Gastrocnemius medialis (tissue), 4 donors: ENCODE measurements around the gene USP17L11. TPM values are rescaled to one million over a fixed set of nuclear protein-coding genes. Genes with fewer than 3 reads are reported as not detected.
"Not testable (repeated sequence)": the region's sequence is repeated elsewhere in the genome, so short reads cannot be mapped to it uniquely, and the experiment has no call there.

Experiments
- ATAC-seq, 2 donors: fragments of 150-250 bp; one replicate each; pipeline ENCODE4 v1.9.1; 2016
- DNase-seq, 2 donors: peaks; one replicate each; pipeline ENCODE4 v3.0.0-alpha.2; 2019
- H3K27ac ChIP-seq, 4 donors: fragments of 200-600 bp; sonication (generic); 1 replicate in 1 of 4; 2 replicates in 3 of 4; pipeline ENCODE4 v1.5.1; 2016 to 2018; ENCODE audit warnings: mild to moderate bottlenecking in 2 of 4, moderate library complexity in 1 of 4
- H3K27me3 ChIP-seq, 3 donors: fragments of 200-600 bp; sonication (generic) in 2 of 3; 1 replicate in 1 of 3; 2 replicates in 2 of 3; pipeline versions ENCODE4 v1.5.1 to v1.6.0; 2016 to 2019; ENCODE audit warnings: mild to moderate bottlenecking in 1 of 3, moderate library complexity in 1 of 3
- H3K36me3 ChIP-seq, 2 donors: fragments of 200-600 bp; sonication (generic) in 1 of 2; one replicate each; pipeline ENCODE4 v1.5.1; 2017 to 2018
- H3K4me1 ChIP-seq, 2 donors: fragments of 200-600 bp; sonication (generic) in 1 of 2; one replicate each; pipeline ENCODE4 v1.5.1; 2016 to 2017; ENCODE audit warnings: mild to moderate bottlenecking in 2 of 2
- H3K4me3 ChIP-seq, 4 donors: fragments of 200-600 bp; sonication (generic) in 3 of 4; 1 replicate in 1 of 4; 2 replicates in 3 of 4; pipeline ENCODE4 v1.5.1; 2016 to 2019; ENCODE audit warnings: mild to moderate bottlenecking in 2 of 4
- H3K9me3 ChIP-seq, 3 donors: fragments of 200-600 bp; sonication (generic) in 2 of 3; 1 replicate in 1 of 3; 2 replicates in 2 of 3; pipeline ENCODE4 v1.5.1; 2016 to 2019
- in situ Hi-C, 4 donors: fragments of 200-750 bp; cut with MboI; loops; one replicate each; pipeline versions ENCODE4 v1.15.0 to v1.8.0; 2017; ENCODE audit warnings: low sequenced_read_pairs in 4 of 4
- intact Hi-C: fragments of 100-400 bp; cut with DNase I; formaldehyde crosslinking; loops from one replicate; pipeline ENCODE4 v1.15.1; 2023; ENCODE audit warnings: low total_unique reads
- total RNA-seq, 4 donors: library from RNA; depleted of rRNA; stranded (reverse); fragments of >200 nt; gene quantifications; one replicate each; pipeline versions ENCODE4 v1.1.0 to v1.2.3, GENCODE V29; 2016

USP17L11 gene
- total RNA-seq, 4 donors from 2014 or later = not detected

DNA sequence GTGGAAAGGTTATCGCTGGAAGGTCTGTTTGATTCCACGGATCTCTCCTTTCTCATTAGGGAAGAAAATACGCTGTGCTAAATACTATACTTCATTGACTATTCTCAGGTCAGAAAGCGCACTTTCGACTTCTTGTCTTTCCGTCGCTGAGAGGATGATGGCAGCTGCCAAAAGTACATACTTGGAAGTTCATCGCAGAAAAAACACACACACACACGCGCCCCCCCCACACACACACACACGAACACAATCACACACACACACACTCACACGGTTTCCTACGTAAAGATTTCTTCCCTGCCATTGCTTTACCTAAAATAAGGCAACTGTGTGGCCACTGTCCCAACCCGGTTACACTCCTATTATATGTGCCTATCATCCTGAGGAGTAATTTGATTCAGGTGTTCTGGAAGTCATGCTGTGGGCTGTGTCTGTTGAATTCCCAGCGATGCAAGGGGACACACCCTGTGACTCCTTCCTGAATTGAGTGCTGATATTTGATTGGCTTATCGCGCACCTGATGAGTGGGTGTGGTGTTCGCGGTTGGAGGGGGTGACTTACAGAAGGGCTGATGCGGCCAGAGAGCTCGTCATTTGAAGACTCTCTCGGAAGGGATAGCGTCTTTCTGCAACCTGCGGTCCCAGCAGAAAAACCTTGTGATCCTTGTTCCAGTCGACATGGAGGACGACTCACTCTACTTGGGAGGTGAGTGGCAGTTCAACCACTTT, 32.9 kb downstream of the USP17L11 start, which contains the start of gene USP17L18:
USP17L18 (plus strand) TSS at position 678 of the 728 bp plus-strand sequence; CDS start at position 678, 0 bp downstream.
- in situ Hi-C loops, ATAC-seq, H3K27ac ChIP-seq, H3K27me3 ChIP-seq, intact Hi-C loops, H3K4me1 ChIP-seq, H3K36me3 ChIP-seq, H3K4me3 ChIP-seq, H3K9me3 ChIP-seq: not testable (repeated sequence)
- peak in 1 of 2 donors; percentile 17 for DNase-seq

GRCh38 chr4:9253078-9253477, 37.9 kb downstream of the USP17L11 start, which contains the start of gene USP17L19:
USP17L19 (plus strand) TSS chr4:9253378; CDS start chr4:9253378, 0 bp downstream.
- H3K27ac ChIP-seq, H3K4me1 ChIP-seq, H3K4me3 ChIP-seq, H3K27me3 ChIP-seq, intact Hi-C loops, in situ Hi-C loops, ATAC-seq, H3K36me3 ChIP-seq, DNase-seq, H3K9me3 ChIP-seq: not testable (repeated sequence)

- H3K27me3 ChIP-seq, H3K9me3 ChIP-seq, H3K36me3 ChIP-seq, H3K27ac ChIP-seq, in situ Hi-C loops, H3K4me1 ChIP-seq, ATAC-seq, DNase-seq, intact Hi-C loops, H3K4me3 ChIP-seq: not testable (repeated sequence)
Measured at GRCh38 chr4:9257824-9258223, 42.6 kb downstream of the USP17L11 start, which contains the start of gene USP17L20. USP17L20 (plus strand) TSS chr4:9258124; CDS start chr4:9258124, 0 bp downstream.

DNA sequence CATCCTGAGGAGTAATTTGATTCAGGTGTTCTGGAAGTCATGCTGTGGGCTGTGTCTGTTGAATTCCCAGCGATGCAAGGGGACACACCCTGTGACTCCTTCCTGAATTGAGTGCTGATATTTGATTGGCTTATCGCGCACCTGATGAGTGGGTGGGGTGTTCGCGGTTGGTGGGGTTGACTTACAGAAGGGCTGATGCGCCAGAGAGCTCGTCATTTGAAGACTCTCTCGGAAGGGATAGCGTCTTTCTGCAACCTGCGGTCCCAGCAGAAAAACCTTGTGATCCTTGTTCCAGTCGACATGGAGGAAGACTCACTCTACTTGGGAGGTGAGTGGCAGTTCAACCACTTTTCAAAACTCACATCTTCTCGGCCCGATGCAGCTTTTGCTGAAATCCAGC, 47.4 kb downstream of the USP17L11 start, which contains the start of gene USP17L21:
USP17L21 (plus strand) TSS at position 301 of the 400 bp plus-strand sequence; CDS start at position 301, 0 bp downstream.
- DNase-seq, H3K27me3 ChIP-seq, H3K4me3 ChIP-seq, H3K27ac ChIP-seq, H3K4me1 ChIP-seq, in situ Hi-C loops, H3K36me3 ChIP-seq, intact Hi-C loops, H3K9me3 ChIP-seq, ATAC-seq: not testable (repeated sequence)

Other genes with a start within 250 kb of the USP17L11 start
- gene FAM90A26, start 45.0 kb upstream of the USP17L11 start, total RNA-seq = not detected
- gene USP17L10, start 4.7 kb upstream of the USP17L11 start, total RNA-seq = not detected
- not detected for gene USP17L12, start 4.7 kb downstream of the USP17L11 start, total RNA-seq
- gene USP17L13, start 9.5 kb downstream of the USP17L11 start, total RNA-seq = not detected
- not detected for gene USP17L15, start 19.0 kb downstream of the USP17L11 start, total RNA-seq
- not detected for gene USP17L17, start 28.5 kb downstream of the USP17L11 start, total RNA-seq
- not detected for gene USP17L18, start 33.2 kb downstream of the USP17L11 start, total RNA-seq
- not detected for gene USP17L19, start 38.0 kb downstream of the USP17L11 start, total RNA-seq
- not detected for gene USP17L20, start 42.7 kb downstream of the USP17L11 start, total RNA-seq
- gene USP17L21, start 47.5 kb downstream of the USP17L11 start, total RNA-seq = not detected
- not detected for gene USP17L22, start 52.2 kb downstream of the USP17L11 start, total RNA-seq
- not detected for gene USP17L24, start 109.8 kb downstream of the USP17L11 start, total RNA-seq
- gene USP17L25, start 114.5 kb downstream of the USP17L11 start, total RNA-seq = not detected
- not detected for gene USP17L26, start 119.3 kb downstream of the USP17L11 start, total RNA-seq
- not detected for gene USP17L5, start 124.0 kb downstream of the USP17L11 start, total RNA-seq
- gene USP17L27, start 128.7 kb downstream of the USP17L11 start, total RNA-seq = not detected
- not detected for gene USP17L28, start 133.5 kb downstream of the USP17L11 start, total RNA-seq
- gene USP17L29, start 138.2 kb downstream of the USP17L11 start, total RNA-seq = not detected
- gene USP17L30, start 147.7 kb downstream of the USP17L11 start, total RNA-seq = not detected
- gene DEFB131A, start 229.0 kb downstream of the USP17L11 start, total RNA-seq = not detected